GM12873 (cell line): ENCODE data around the gene QSER1.

ENCODE experiments used
- TF ChIP-seq, protein P1 (sequence below): IDR thresholded peaks from 2 replicates; pipeline ENCODE4 v1.5.1; 2012; ENCODE audit warnings: low read depth, mild to moderate bottlenecking, moderate library complexity, low read length, control low read depth; ENCODE audit not compliant: insufficient read depth; ENCODE audit errors: missing control alignments

The QSER1 gene

DNA sequence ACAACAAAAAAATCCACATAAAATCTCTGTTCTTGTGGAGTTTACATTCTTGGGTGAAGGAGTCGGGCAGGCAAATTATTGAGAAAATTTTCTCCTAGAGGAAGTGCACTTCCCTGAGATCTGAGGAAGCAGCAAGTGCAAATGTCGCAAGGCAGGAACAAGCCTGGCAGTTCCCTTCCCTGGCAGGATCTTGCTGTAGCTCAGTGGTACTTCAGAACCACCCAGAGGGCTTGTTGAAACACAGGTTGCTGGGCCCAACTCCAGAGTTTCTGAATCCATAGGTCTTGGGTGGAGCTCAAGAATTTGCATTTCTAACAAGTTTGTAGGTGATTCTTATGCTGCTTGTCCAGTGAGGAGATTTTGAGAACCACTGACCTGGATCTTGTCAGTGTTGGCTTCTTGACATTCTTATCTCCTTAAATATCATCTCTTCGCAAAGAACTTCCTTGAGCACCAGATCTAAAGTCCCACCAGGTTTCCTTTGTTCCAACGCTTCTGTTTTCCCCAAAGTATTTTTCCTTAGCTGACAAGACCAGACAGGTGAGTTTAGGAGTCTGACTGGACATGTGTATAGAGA is 9.6 kb downstream of the QSER1 start:
- TF ChIP-seq, protein P1, sequence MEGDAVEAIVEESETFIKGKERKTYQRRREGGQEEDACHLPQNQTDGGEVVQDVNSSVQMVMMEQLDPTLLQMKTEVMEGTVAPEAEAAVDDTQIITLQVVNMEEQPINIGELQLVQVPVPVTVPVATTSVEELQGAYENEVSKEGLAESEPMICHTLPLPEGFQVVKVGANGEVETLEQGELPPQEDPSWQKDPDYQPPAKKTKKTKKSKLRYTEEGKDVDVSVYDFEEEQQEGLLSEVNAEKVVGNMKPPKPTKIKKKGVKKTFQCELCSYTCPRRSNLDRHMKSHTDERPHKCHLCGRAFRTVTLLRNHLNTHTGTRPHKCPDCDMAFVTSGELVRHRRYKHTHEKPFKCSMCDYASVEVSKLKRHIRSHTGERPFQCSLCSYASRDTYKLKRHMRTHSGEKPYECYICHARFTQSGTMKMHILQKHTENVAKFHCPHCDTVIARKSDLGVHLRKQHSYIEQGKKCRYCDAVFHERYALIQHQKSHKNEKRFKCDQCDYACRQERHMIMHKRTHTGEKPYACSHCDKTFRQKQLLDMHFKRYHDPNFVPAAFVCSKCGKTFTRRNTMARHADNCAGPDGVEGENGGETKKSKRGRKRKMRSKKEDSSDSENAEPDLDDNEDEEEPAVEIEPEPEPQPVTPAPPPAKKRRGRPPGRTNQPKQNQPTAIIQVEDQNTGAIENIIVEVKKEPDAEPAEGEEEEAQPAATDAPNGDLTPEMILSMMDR: no peak

DNA sequence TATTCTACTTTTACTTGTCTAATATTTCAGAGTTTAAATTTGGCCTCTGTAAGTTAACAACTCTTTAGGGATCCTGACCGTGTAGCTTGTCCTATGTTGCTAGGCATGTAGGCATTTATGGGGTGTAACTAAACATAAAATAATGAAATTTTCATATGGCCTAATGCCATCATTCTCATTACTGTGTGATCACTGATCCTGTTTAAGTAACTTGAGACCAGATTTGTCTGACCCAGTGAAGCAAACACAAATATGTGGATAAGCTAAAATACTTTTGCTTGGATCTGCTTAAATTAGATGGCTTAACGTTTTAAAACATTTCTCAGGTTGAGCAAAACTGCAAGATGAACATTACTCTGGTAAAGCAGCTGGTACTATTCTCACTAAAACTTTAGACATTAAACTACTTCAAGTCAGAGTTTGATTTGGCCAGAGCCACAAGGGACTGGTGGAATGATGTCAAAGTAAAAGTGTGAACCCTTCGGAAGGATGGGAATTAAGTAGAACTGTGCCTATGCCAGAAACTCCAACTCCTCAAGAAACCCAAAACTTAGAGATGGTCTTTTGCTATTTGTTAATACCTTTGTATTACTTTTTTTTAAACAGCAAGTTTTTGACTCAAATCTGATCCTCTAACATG is 12.5 kb downstream of the QSER1 start:
- TF ChIP-seq, protein P1: no peak

DNA sequence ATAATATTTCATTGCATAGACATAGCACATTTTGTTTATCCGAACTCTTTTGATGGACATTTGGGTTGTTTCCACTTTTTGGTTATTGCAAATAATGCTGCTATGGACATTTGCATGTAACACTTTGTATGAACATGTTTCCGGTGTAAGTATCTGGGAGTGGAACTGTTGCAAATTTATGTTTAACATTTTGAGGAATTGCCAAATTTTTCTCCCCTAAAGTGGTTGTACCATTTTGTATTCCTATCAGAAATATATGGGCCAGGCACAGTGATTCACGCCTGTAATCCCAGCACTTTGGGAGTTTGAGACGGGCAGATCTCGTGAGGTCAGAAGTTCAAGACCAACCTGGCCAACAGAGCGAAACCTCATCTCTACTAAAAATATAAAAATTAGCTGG is 16.0 kb downstream of the QSER1 start:
- TF ChIP-seq, protein P1: no peak

DNA sequence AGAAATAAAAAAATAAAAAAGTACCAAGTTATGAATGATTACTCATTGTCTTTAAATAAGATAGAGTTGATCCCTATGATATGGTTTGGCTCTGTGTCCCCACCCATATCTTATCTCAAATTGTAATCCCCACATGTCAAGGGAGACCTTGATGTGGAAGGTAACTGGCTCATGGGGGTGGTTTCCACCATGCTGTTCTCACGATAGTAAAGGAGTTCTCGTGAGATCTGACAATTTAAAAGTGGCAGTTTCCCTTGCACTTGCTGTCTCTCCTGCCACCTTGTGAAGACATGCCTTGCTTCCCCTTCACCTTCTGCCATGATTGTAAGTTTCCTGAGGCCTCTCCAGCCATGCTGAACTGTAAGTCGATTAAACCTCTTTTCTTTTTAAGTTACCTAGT is 18.8 kb downstream of the QSER1 start:
- TF ChIP-seq, protein P1: no peak

DNA sequence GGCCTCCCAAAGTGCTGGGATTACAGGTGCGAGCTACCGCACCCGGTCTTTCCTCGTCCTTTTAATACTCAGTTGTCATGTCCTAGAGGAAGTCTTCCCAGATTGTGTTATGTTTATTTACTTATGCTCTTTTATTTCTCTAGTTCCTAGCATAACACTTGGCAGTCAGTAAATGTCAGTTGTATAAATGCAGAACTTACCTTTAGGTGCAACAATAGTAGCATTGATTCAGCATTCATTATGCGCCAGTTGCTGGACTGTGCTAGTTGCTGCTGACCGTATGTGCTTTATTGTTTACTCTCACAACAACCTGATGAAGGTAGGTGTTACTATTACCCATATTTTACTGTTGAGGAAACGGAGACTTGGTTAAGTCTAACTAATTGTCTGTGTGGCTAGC is 20.8 kb downstream of the QSER1 start:
- TF ChIP-seq, protein P1: no peak

DNA sequence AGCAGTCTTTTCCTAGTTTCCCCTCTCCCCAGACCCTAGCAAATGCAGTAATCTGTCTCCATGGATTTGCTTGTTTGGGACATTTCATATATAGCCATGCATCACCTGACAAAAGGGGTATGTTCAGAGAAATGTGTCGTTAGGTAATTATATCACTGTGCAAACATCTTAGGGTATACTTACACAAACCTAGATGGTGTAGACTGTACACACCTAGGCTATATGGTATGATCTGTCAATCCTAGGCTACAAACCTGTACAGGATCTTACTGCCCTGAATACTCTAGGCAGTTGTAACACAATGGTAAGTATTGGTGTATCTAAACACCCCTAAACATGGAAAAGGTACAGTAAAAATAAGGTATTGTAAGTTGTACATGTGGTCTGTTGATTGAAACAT is 23.8 kb downstream of the QSER1 start:
- TF ChIP-seq, protein P1: no peak

DNA sequence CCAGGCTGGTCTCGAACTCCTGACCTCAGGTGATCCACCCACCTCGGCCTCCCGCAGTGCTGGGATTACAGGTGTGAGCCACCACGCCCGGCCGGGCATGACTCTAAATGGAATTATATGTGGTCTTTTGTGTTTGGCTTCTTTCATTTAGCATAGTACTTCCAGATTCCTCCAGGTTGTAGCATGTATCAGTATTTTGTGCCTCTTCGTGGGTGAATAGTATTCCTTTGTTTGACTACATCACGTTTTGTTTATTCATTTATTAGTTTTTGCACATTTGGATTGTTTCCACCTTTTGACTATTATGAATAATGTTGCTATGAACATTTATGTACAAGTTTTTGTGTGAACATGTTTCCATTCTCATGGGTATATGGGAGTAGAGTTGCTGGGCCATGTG is 24.4 kb downstream of the QSER1 start:
- TF ChIP-seq, protein P1: no peak
